Hematopoietic multipotent progenitor cell treated with erythropoietin and hydrocortisone succinate and interleukin-3 and kit ligand, for 8 days (in vitro differentiated cells): ENCODE data around the gene LANCL2.
"Not testable (repeated sequence)": the region's sequence is repeated elsewhere in the genome, so short reads cannot be mapped to it uniquely, and the experiment has no call there.

Experiments used
- DNase-seq: peaks from one replicate; pipeline ENCODE4 v3.0.0-alpha.2; 2015

Gene LANCL2

GRCh38 chr7:55365205-55365674 lies at the start of gene LANCL2:
Gene LANCL2, plus strand, starts transcription at chr7:55365337. Its CDS starts 689 bp downstream, at chr7:55366026.
- peak; percentile 59 for DNase-seq

GRCh38 chr7:55325371-55325792 lies 39.8 kb upstream of the LANCL2 start:
- no peak for DNase-seq

- no peak for DNase-seq
Observed at GRCh38 chr7:55326081-55326835, 38.9 kb upstream of the LANCL2 start.

- no peak for DNase-seq
Observed at GRCh38 chr7:55326945-55327626, 38.1 kb upstream of the LANCL2 start.

GRCh38 chr7:55335151-55335550 lies 30.0 kb upstream of the LANCL2 start:
- no peak for DNase-seq

GRCh38 chr7:55335786-55336185 lies 29.4 kb upstream of the LANCL2 start:
- no peak for DNase-seq

- no peak for DNase-seq
Observed at GRCh38 chr7:55336540-55336939, 28.6 kb upstream of the LANCL2 start.

GRCh38 chr7:55339033-55340000 lies 25.8 kb upstream of the LANCL2 start:
- DNase-seq: no peak

- no peak for DNase-seq
Observed at GRCh38 chr7:55342216-55342871, 22.8 kb upstream of the LANCL2 start.

GRCh38 chr7:55343002-55343781 lies 21.9 kb upstream of the LANCL2 start:
- DNase-seq: no peak

GRCh38 chr7:55343860-55344606 lies 21.1 kb upstream of the LANCL2 start:
- DNase-seq: no peak

GRCh38 chr7:55344840-55345239 lies 20.3 kb upstream of the LANCL2 start:
- DNase-seq: no peak

GRCh38 chr7:55345292-55345691 lies 19.8 kb upstream of the LANCL2 start:
- no peak for DNase-seq

- no peak for DNase-seq
Observed at GRCh38 chr7:55348502-55348901, 16.6 kb upstream of the LANCL2 start.

- no peak for DNase-seq
Observed at GRCh38 chr7:55349121-55349520, 16.0 kb upstream of the LANCL2 start.

GRCh38 chr7:55350281-55350680 lies 14.9 kb upstream of the LANCL2 start:
- DNase-seq: no peak

- no peak for DNase-seq
Observed at GRCh38 chr7:55351263-55351662, 13.9 kb upstream of the LANCL2 start.

GRCh38 chr7:55352947-55353273 lies 12.2 kb upstream of the LANCL2 start:
- not testable (repeated sequence) for DNase-seq

GRCh38 chr7:55360486-55360885 lies 4.7 kb upstream of the LANCL2 start:
- DNase-seq: peak; percentile 51

- DNase-seq: no peak
Observed at GRCh38 chr7:55361560-55361959, 3.6 kb upstream of the LANCL2 start.

- no peak for DNase-seq
Observed at GRCh38 chr7:55362927-55363326, 2.2 kb upstream of the LANCL2 start.
